Stimulated activated CD4-positive, alpha-beta T cell treated with anti-CD3 and anti-CD28 coated beads, Interleukin-1b, Interleukin-23, amount 100 ng/mL, for 24 hours (primary cell): Measurements from ENCODE around the gene LUZP4.
"Not testable (repeated sequence)": the region's sequence is repeated elsewhere in the genome, so short reads cannot be mapped to it uniquely, and the experiment has no call there.

Source experiments
- DNase-seq, 4 experiments: peaks; one replicate each; pipeline ENCODE4 v3.0.0-alpha.2; 2020; ENCODE audit warnings: low read depth in 4 of 4, low spot score in 1 of 4

Gene LUZP4

DNA sequence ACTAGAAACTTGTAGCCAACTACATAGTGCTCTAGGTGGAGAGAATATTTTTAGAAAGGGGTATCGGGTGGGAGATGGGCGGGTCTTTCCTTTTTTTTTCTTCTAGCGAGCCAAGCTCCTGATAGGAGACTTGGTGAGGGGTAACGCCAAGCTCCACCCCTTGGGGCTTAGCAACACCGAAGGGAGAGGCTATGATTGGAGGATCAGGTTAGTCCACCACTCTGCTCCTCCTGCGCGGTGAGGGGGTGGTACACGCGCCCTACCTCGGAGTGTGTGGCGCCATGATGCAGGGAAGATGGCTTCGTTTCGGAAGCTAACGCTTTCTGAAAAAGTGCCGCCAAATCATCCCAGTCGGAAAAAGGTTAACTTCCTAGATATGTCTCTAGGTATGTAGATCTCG lies at the start of gene LUZP4:
TSS of gene LUZP4 (plus strand) at position 251 of the 400 bp plus-strand sequence. CDS start at position 296, 45 bp downstream.
- no peak for DNase-seq

GRCh38 chrX:115251458-115252233 lies 37.9 kb upstream of the LUZP4 start:
- no peak for DNase-seq

GRCh38 chrX:115255003-115255402 lies 34.5 kb upstream of the LUZP4 start:
- DNase-seq, result no peak

GRCh38 chrX:115257711-115258110 lies 31.8 kb upstream of the LUZP4 start:
- no peak for DNase-seq

- no peak for DNase-seq
Observed at GRCh38 chrX:115259238-115259875, 30.2 kb upstream of the LUZP4 start.

DNA sequence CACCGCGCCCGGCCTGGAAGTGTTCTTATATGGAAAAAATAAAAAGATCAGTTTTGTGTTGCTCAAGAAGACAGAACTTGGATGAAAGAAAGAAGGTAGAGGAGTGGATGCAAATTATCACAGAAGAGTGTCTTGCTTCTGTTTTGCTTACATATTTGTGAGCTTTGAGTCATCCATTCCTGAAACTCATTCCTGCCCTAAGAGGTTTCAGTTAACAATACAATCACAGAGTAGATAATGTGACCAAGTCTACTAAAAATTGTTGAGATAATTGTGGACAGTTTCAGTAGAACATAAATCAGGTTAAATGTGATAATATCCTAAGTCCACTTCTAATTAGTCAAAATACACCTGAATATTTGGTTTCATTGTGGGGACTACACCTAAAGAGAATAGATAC lies 29.2 kb upstream of the LUZP4 start:
- no peak for DNase-seq

DNA sequence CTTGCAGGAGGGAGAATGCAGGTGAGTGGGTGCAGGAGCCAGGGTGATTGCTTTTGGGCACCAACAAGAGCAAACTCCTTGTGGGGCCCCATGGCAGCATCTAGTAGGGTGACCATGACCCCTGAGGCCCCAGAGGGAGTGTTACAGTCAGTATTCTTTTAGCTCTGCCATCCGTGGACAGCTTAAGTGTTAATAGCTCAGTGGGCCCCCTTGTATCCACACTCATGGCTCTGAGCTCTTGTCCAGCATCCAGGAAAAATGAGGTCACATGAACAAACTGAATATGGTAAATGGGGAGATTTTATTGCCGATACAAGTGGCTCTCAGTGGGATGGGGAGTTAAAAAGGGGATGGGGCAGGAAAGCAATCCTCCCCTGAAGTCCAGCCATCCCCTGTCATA lies 28.4 kb upstream of the LUZP4 start:
- no peak for DNase-seq

GRCh38 chrX:115264009-115264408 lies 25.5 kb upstream of the LUZP4 start:
- no peak for DNase-seq

- no peak for DNase-seq
Observed at GRCh38 chrX:115266300-115266699, 23.2 kb upstream of the LUZP4 start.

- no peak for DNase-seq
Observed at GRCh38 chrX:115268421-115268820, 21.1 kb upstream of the LUZP4 start.

GRCh38 chrX:115269051-115269683 lies 20.3 kb upstream of the LUZP4 start:
- no peak for DNase-seq

- DNase-seq, result no peak
Observed at GRCh38 chrX:115284877-115285276, 4.6 kb upstream of the LUZP4 start.

GRCh38 chrX:115297189-115297588 lies 7.7 kb downstream of the LUZP4 start:
- no peak for DNase-seq

GRCh38 chrX:115311139-115311538 lies 21.6 kb downstream of the LUZP4 start:
- DNase-seq, result no peak

GRCh38 chrX:115311601-115312001 lies 22.1 kb downstream of the LUZP4 start:
- DNase-seq, result no peak

DNA sequence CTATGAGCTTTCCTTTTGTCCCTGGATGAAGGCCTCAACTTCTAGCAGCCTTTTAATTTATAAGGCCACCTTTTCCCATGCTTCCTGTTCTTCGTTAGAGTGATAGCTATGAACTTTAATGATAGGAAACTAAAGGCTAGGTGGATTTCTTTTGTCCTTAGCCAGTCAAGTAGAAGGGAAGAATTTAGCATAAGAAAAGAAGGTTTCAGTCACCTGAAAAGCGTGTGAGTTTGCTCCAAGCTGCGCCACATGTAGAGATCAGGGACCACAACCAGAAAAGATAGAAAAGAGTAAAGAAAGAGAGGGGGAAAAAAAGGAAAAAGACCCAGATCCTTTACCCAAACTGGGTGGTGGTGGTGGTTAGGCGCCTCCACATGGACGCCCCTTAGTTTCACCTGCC lies 28.6 kb downstream of the LUZP4 start:
- no peak for DNase-seq

DNA sequence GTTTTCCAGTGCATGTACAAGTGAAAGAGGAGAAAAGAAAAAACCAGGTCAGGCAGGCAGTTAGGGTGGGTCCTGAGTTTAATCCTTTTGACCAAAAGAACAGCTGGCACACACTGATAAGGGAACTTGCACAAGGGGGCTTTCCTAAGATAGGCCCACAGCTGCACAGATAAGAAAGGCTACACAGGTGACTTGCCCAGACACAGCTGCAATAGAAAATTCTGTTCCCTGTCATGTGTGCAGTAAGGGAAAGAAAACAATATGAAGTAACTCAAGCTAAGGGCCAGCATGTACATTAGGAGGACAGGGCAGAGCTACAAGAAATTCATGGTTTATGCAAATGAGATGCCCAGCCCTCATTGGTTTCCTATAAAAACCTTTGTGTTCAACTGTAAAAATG lies 32.9 kb downstream of the LUZP4 start:
- no peak for DNase-seq

- no peak for DNase-seq
Observed at GRCh38 chrX:115324194-115324593, 34.7 kb downstream of the LUZP4 start.

- not testable (repeated sequence) for DNase-seq
Observed at GRCh38 chrX:115329282-115329681, 39.8 kb downstream of the LUZP4 start.

DNA sequence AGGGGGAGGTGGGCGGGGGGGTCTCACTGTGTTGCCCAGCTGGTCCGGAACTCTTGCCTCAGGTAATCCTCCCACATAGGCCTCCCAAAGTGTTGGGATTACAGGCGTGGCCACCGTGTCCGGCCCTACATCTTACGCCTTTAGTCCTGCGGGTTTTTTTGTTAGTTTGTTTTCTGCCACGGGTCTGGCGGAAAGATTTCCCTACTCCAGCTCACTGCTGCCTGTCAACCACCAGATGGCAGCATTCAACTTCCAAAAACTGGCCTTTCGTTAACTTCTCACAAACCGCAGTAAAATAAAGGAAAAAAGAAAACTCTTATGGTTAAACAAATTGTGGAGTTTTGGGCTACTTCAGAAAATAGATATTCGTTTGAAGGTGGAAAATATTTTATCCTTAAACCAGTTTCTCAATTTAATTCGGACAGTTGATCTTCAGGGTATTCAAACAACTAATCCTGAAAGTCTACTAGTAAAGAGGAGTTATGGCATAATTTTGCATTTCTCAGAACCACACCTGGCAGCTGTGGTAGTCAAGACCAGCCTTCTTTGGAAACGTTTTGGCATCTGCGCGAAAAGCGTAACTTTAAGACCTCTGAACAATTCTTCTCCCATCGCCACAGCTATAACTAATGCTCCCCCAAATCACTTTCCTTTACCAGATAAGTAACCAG lies 41.1 kb downstream of the LUZP4 start:
- DNase-seq, result no peak

DNA sequence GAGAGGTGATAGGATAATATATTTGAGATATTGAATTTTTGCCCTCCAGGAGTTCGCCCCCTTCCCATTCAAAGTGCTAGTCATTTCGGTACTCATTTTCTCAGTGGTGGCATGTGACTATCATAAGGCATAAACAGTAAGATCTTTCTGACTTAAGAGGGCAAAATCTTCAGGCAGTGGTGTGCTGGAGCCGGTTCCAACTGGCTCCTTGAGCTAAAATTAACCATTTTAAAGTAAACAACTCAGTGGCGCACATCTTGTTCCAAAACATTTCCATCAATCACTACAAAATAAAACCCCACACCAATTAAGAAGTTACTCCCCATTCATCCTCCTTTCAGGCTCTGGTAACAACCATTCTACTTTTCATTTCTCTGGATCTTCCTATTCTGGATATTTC lies 43.3 kb downstream of the LUZP4 start:
- no peak for DNase-seq

DNA sequence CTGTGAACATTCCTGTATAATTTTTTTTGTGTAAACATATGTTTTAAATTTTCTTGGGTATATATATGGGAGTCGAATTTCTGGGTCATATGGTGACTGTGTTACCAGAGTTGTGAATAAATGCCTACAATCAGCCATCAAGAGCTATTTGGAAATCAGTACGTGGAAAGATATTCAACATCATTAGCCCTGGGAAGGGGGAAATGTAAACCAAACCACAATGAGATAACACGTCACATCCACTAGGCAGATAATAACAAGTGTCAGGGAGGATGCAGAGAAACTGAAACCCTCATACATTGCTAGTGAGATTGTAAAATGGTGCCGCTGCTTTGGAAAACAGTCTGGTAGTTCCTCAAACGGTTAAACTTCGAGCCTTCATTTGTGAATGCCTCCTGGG lies 43.9 kb downstream of the LUZP4 start:
- no peak for DNase-seq
